Urothelium cell line (cell line): Measurements from ENCODE around the gene UBE4B.
A peak's percentile ranks its signal among the peaks of the same experiment; 100 is the strongest.
"Not testable (repeated sequence)": the region's sequence is repeated elsewhere in the genome, so short reads cannot be mapped to it uniquely, and the experiment has no call there.

ENCODE experiments used
- DNase-seq: peaks from one replicate; pipeline ENCODE4 v3.0.0; 2011; ENCODE audit warnings: low spot score, mixed read lengths
- FAIRE-seq: peaks from 2 replicates; lab custom pipeline; 2011; peaks lifted over from hg19 to GRCh38; lab: Jason Lieb, UNC

Gene UBE4B

GRCh38 chr1:10032590-10033358, at the start of gene UBE4B:
Gene UBE4B, plus strand, starts transcription at chr1:10032958. Its CDS starts 713 bp downstream, at chr1:10033671.
- DNase-seq (peak; percentile 98), FAIRE-seq (peak; percentile 98)

- no peak for FAIRE-seq
Observed at GRCh38 chr1:9984253-9984652, 48.5 kb upstream of the UBE4B start.

DNA sequence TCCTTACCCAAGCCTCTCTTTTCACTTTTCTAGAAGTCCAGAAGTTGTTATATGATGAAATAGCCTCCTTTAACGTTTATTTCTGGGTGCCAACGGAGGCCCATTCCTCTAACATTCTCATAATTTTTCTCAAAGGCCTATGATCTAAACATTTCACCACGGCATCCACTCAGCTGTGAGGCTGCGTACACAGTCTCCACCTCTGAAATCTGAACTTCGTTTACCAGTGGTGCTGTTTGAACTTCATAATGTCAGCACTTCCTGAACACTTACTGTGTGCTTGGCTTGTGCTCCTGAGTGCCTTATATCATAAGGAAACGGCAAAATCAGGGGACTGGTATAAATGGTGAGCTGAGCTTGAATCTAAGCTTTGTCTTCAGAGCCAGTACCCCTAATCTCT, 47.8 kb upstream of the UBE4B start:
- no peak for FAIRE-seq
- DNase-seq = no peak

More at GRCh38 chr1:9984253-9984652, 48.5 kb upstream of the UBE4B start:
- DNase-seq = no peak

DNA sequence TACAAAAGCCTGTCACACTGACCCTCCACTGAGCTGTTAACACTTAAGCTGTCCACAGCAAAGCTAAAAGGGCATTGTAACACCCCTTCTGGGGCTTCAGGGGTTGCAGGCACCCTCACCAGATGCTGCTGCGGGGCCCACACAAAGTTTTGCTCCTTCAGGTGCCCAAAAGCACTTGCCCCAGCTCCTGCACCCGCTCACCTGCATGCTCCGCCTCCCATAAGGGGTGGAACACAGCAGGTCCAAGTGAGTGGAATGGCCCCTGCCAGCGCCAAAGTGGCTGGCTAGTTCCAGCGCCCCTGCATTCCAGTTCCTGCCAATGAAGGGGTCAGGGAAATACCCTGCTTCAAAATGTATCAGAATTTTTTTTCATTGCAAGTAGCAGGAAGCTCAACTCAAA, 43.0 kb upstream of the UBE4B start:
- DNase-seq (no peak), FAIRE-seq (no peak)

DNA sequence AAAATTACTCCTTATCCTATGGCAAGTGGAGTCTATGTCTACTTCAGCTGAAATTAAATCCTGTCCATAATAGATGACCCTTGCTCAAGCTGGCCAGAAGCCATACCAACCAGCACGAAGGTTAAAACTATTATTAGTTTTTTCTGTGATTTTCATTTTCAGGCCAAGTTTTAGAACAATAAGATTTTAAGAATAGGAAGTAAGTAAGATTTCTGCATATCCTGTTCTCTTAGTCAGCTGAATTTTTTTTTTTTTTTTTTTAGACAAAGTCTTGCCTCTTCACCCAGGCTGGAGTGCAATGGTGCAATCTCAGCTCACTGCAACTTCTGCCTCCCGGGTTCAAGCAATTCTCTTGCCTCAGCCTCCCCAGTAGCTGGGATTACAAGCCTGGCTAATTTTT, 41.8 kb upstream of the UBE4B start:
- no peak for FAIRE-seq

GRCh38 chr1:9992910-9993309, 39.8 kb upstream of the UBE4B start:
- DNase-seq (no peak), FAIRE-seq (no peak)

More for the DNA sequence above, 41.8 kb upstream of the UBE4B start:
- DNase-seq = no peak

- FAIRE-seq (no peak), DNase-seq (no peak)
Observed at GRCh38 chr1:9993561-9994075, 39.1 kb upstream of the UBE4B start.

GRCh38 chr1:9996624-9997582, 35.9 kb upstream of the UBE4B start, which contains the start of gene RBP7:
Gene RBP7, plus strand, starts transcription at chr1:9997228. Its CDS starts 31 bp downstream, at chr1:9997259.
- no peak for FAIRE-seq

GRCh38 chr1:10001016-10001665, 31.6 kb upstream of the UBE4B start:
- DNase-seq (no peak), FAIRE-seq (no peak)

More at GRCh38 chr1:9996624-9997582, 35.9 kb upstream of the UBE4B start, which contains the start of gene RBP7:
- DNase-seq = peak; percentile 20

- not testable (repeated sequence) for DNase-seq, FAIRE-seq
Observed at GRCh38 chr1:10005248-10005647, 27.5 kb upstream of the UBE4B start.

DNA sequence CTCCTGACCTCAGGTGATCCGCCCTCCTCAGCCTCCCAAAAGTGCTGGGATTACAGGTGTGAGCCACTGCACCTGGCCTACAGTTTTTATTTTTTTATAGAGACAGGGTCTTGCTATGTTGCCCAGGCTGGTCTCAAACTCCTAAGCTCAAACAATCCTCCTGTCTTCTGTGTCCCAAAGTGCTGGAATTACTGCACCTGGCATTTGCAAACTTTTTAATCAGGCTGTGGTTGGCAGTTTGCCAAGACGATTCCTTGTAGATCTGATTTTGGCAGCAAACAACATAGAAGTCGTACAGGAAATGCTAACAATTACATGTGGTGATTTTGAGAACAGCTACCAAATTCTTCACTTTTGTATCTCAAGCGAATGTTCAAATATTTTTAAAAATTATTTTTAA, 25.6 kb upstream of the UBE4B start:
- no peak for DNase-seq
- no peak for FAIRE-seq

- DNase-seq = no peak
- no peak for FAIRE-seq
Observed at GRCh38 chr1:10014016-10014415, 18.7 kb upstream of the UBE4B start.

GRCh38 chr1:10019561-10019960, 13.2 kb upstream of the UBE4B start:
- DNase-seq (no peak), FAIRE-seq (no peak)

DNA sequence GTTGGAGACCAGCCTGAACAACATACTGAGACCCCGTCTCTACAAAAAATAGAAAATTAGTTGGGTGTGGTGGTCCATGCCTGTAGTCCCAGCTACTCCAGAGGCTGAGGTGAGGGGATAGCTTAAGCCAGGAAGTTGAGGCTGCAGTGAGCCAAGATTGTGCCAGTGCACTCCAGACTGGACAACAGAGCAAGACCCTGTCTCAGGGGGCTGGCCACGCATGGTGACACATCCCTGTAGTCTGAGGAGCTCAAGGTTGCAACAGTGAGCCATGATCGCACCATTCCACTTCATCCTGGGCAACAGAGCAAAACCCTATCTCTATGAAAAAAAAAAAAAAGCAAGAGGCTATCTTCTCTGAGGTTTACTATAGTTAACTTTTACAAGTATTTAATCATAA, 12.7 kb upstream of the UBE4B start:
- DNase-seq (no peak), FAIRE-seq (no peak)

DNA sequence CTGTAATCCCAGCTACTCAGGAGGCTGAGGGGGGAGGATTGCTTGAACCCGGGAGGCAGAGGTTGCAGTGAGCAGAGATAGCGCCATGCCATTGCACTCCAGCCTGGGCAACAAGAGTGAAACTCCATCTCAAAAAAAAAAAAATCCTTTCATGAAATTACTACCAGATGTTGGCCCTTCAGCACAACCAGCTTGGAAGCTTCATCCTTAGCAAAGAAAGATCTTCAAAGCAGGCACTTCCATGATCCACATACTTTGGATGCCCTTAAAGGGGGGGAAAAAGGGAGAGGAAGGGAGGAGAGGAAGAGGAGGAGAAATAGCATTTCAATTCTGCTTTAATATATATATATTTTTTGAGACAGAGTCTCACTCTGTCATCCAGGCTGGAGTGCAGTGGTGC, 12.1 kb upstream of the UBE4B start:
- not testable (repeated sequence) for DNase-seq, FAIRE-seq

DNA sequence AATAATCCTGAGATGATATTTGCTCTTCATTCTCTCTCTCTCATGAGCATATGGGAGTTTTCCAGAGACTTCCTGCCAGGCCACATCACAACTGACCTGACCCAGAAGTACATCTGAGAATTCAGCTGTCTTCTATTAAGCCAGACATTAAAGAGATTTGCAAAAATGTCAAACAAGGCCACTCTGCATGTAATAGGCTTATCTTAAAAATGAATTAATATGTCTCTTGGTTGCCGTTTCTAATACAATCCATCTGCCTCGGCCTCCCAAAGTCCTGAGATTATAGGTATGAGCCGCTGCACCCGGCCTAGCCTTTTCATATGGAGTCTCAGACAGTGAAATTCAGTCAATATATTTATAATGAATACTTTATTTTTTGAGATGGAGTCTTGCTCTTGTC, 10.8 kb upstream of the UBE4B start:
- FAIRE-seq, DNase-seq: not testable (repeated sequence)

DNA sequence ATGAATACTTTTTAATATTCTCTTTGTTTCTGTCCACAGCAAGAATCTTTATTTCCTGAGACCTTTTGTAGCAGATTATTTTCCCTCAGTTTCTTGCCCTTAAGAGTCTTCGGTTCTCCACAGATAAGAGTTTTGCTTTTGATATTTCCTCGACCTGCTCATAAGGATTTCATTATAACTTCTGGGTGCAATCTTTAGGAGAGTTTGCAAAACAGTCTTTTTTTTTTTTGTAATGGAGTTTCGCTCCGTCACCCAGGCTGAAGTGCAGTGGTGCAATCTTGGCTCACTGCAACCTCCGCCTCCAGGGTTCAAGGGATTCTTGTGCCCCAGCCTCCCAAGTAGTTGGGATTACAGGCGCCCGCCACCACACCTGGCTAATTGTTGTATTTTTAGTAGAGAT, 10.1 kb upstream of the UBE4B start:
- DNase-seq (no peak), FAIRE-seq (no peak)

GRCh38 chr1:10025354-10025753, 7.4 kb upstream of the UBE4B start:
- FAIRE-seq (no peak), DNase-seq (no peak)

DNA sequence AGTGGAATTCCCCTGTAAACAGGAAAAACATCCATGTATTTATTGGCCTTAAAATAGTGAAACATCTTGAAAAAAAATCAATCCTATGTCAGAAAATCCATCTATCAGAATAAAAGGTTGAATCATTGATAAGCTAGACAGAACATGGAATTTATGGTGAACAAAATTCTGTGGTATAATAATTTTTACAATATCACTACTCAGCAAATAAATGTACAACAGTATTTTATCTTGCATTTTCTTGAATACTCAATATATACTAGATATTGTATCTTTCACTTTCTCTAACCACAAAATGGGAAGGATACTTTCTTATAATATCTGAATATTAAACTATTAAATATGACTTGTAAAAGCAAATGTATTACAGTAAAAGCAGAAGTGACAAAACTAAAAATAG, 5.7 kb upstream of the UBE4B start:
- no peak for DNase-seq
- FAIRE-seq = no peak

DNA sequence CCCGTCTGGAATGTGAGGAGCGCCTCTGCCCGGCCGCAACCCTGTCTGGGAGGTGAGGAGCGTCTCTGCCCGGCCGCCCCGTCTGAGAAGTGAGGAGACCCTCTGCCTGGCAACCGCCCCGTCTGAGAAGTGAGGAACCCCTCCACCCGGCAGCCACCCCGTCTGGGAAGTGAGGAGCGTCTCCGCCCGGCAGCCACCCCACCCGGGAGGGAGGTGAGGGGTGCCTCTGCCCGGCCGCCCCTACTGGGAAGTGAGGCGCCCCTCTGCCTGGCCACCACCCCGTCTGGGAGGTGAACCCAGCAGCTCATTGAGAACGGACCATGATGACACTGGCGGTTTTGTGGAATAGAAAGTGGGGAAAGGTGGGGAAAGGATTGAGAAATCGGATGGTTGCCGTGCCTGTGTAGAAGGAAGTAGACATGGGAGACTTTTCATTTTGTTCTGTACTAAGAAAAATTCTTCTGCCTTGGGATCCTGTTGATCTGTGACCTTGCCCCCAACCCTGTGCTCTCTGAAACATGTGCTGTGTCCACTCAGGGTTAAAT, 3.7 kb upstream of the UBE4B start:
- not testable (repeated sequence) for FAIRE-seq, DNase-seq
